Jurkat, Clone E6-1 (cell line): ENCODE data around the gene MEIS3. TPM values are rescaled to one million over a fixed set of nuclear protein-coding genes. Genes with fewer than 3 reads are reported as not detected.

Experiments used
- DNase-seq: peaks from one replicate; pipeline ENCODE4 v3.0.0-alpha.2; 2011; ENCODE audit warnings: low read depth, low spot score
- H3K4me3 ChIP-seq: 2 replicates; pipeline ENCODE4 v1.5.1; 2011; ENCODE audit warnings: mild to moderate bottlenecking, low read length, control low read depth, moderate library complexity
- polyA plus RNA-seq: library from polyadenylated mRNA; unstranded; fragments of >200 nt; gene quantifications from one replicate; pipeline ENCODE4 v1.2.1, GENCODE V29; 2012; ENCODE audit warnings: missing spikeins; ENCODE audit not compliant: insufficient read length, insufficient read depth

Gene MEIS3
- 0.81 TPM for polyA plus RNA-seq

GRCh38 chr19:47419030-47419783 lies at the start of gene MEIS3:
Gene MEIS3 (minus strand): TSS chr19:47419527. CDS start chr19:47419081, 446 bp downstream.
- DNase-seq = no peak
- H3K4me3 ChIP-seq = no peak within 1 kb of the TSS

- no peak overlapping the region for H3K4me3 ChIP-seq
- DNase-seq = no peak
Measured at GRCh38 chr19:47467914-47468313, 48.6 kb upstream of the MEIS3 start.

GRCh38 chr19:47465957-47466356 lies 46.6 kb upstream of the MEIS3 start:
- no peak for DNase-seq
- no peak overlapping the region for H3K4me3 ChIP-seq

GRCh38 chr19:47464675-47465419 lies 45.5 kb upstream of the MEIS3 start:
- H3K4me3 ChIP-seq = no peak overlapping the region
- DNase-seq = no peak

- DNase-seq = no peak
- H3K4me3 ChIP-seq = no peak overlapping the region
Measured at GRCh38 chr19:47461876-47462275, 42.5 kb upstream of the MEIS3 start.

- DNase-seq = no peak
Measured at GRCh38 chr19:47459477-47459876, 40.1 kb upstream of the MEIS3 start.

GRCh38 chr19:47458672-47459071 lies 39.3 kb upstream of the MEIS3 start:
- DNase-seq = no peak

More at GRCh38 chr19:47459477-47459876, 40.1 kb upstream of the MEIS3 start:
- H3K4me3 ChIP-seq = no peak overlapping the region

GRCh38 chr19:47456721-47457474 lies 37.6 kb upstream of the MEIS3 start:
- no peak overlapping the region for H3K4me3 ChIP-seq
- no peak for DNase-seq

More at GRCh38 chr19:47458672-47459071, 39.3 kb upstream of the MEIS3 start:
- H3K4me3 ChIP-seq = no peak overlapping the region

GRCh38 chr19:47450478-47450877 lies 31.2 kb upstream of the MEIS3 start:
- no peak for DNase-seq
- H3K4me3 ChIP-seq = no peak overlapping the region

GRCh38 chr19:47448360-47448727 lies 29.0 kb upstream of the MEIS3 start:
- DNase-seq = no peak
- H3K4me3 ChIP-seq = no peak overlapping the region

- DNase-seq = peak; percentile 59
Measured at GRCh38 chr19:47447470-47448359, 28.4 kb upstream of the MEIS3 start.

GRCh38 chr19:47446534-47447469 lies 27.5 kb upstream of the MEIS3 start:
- peak; percentile 63 for DNase-seq
- H3K4me3 ChIP-seq = peak overlapping the region; percentile 40

More at GRCh38 chr19:47447470-47448359, 28.4 kb upstream of the MEIS3 start:
- H3K4me3 ChIP-seq = no peak overlapping the region

- peak; percentile 76 for DNase-seq
- peak overlapping the region; percentile 40 for H3K4me3 ChIP-seq
Measured at GRCh38 chr19:47445937-47446402, 26.6 kb upstream of the MEIS3 start.

GRCh38 chr19:47445527-47445926 lies 26.2 kb upstream of the MEIS3 start:
- DNase-seq = no peak
- peak overlapping the region; percentile 40 for H3K4me3 ChIP-seq

GRCh38 chr19:47444388-47444821 lies 25.1 kb upstream of the MEIS3 start:
- DNase-seq = no peak
- H3K4me3 ChIP-seq = no peak overlapping the region

GRCh38 chr19:47443331-47443730 lies 24.0 kb upstream of the MEIS3 start:
- H3K4me3 ChIP-seq = no peak overlapping the region
- DNase-seq = no peak

GRCh38 chr19:47438793-47439220 lies 19.5 kb upstream of the MEIS3 start:
- no peak for DNase-seq

More at GRCh38 chr19:47438793-47439220, 19.5 kb upstream of the MEIS3 start:
- H3K4me3 ChIP-seq = no peak overlapping the region
